C4-2B (cell line): ENCODE data around the gene SRRD.

Experiments
- ZFX ChIP-seq: fragments of 450-650 bp; IDR thresholded peaks from 2 replicates; pipeline ENCODE4 v1.6.1; 2017
- TF ChIP-seq, protein P1 (sequence below): fragments of 450-650 bp; conservative IDR thresholded peaks from 2 replicates; pipeline ENCODE4 v1.5.1; 2017; ENCODE audit warnings: mild to moderate bottlenecking

DNA sequence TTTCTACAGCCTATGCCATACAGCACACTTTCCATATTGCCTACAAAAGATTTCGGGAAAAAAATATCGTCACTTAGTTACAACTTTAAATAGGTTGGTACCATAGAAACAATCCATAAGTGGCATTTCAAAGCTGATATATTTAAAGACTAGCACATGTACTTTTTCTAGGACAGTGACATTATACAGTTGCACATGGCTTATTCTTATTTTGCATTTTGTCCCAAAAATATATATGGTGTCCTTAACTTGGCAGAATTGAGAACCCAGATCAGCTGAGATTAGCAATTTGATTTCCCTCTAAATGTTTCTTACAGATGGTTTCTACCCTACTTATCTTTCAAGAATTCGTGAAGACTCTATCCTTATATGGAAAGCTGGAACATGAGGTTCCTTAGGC, 32.3 kb downstream of the SRRD start:
- TF ChIP-seq, protein P1, sequence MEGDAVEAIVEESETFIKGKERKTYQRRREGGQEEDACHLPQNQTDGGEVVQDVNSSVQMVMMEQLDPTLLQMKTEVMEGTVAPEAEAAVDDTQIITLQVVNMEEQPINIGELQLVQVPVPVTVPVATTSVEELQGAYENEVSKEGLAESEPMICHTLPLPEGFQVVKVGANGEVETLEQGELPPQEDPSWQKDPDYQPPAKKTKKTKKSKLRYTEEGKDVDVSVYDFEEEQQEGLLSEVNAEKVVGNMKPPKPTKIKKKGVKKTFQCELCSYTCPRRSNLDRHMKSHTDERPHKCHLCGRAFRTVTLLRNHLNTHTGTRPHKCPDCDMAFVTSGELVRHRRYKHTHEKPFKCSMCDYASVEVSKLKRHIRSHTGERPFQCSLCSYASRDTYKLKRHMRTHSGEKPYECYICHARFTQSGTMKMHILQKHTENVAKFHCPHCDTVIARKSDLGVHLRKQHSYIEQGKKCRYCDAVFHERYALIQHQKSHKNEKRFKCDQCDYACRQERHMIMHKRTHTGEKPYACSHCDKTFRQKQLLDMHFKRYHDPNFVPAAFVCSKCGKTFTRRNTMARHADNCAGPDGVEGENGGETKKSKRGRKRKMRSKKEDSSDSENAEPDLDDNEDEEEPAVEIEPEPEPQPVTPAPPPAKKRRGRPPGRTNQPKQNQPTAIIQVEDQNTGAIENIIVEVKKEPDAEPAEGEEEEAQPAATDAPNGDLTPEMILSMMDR, result no peak
- TF ChIP-seq ZFX, result no peak
